ENCODE results near the gene PHLDB3. TPM values are rescaled to one million over a fixed set of nuclear protein-coding genes. Genes with fewer than 3 reads are reported as not detected.

Gene PHLDB3
- polyA plus RNA-seq, 1 donor from 2014 or later: 5.6 TPM

GRCh38 chr19:43441716-43442115 lies 62.8 kb downstream of the PHLDB3 start:
- Histone ChIP-seq H3K9me2 (ENCODE audit: insufficient read depth, low read length) (no peaks in the 10 kb centered on the region), H3K9ac (ENCODE audit: low read length) (no peak overlapping the region), H3K27me3 (ENCODE audit: insufficient read depth, low read depth, low read length) (no peaks in the 10 kb centered on the region), H3K79me2 (replicated peaks; ENCODE audit: insufficient read depth, low read length) (no peaks in the 10 kb centered on the region), H2AFZ (ENCODE audit: low read depth, low read length) (no peak overlapping the region), H3K36me3 (ENCODE audit: insufficient read depth, low read length) (no peaks in the 10 kb centered on the region), H3F3A (ENCODE audit: insufficient read depth, low read length, poor library complexity, severe bottlenecking) (no peaks in the 10 kb centered on the region), H3K27ac (ENCODE audit: low read length) (no peak overlapping the region), H3K9me3 (ENCODE audit: low read length) (no peaks in the 10 kb centered on the region), H4K20me1 (ENCODE audit: insufficient read depth) (no peaks in the 10 kb centered on the region), H3K4me2 (ENCODE audit: low read length) (no peak overlapping the region), H3K4me3 (ENCODE audit: low read length) (no peak overlapping the region)
- no peak for TF ChIP-seq SMC3 (conservative IDR thresholded peaks at IDR 0.05; ENCODE audit: poor library complexity)
- no peak for TF ChIP-seq POLR2AphosphoS5 (IDR thresholded peaks at IDR 0.05)

- Histone ChIP-seq H3K9me3 (ENCODE audit: low read length) (no peaks in the 10 kb centered on the region), H3K36me3 (ENCODE audit: insufficient read depth, low read length) (no peaks in the 10 kb centered on the region), H3F3A (ENCODE audit: insufficient read depth, low read length, poor library complexity, severe bottlenecking) (no peaks in the 10 kb centered on the region), H3K4me2 (ENCODE audit: low read length) (no peak overlapping the region), H3K27ac (ENCODE audit: low read length) (no peak overlapping the region), H3K27me3 (ENCODE audit: insufficient read depth, low read depth, low read length) (no peaks in the 10 kb centered on the region), H3K9me2 (ENCODE audit: insufficient read depth, low read length) (no peaks in the 10 kb centered on the region), H3K9ac (ENCODE audit: low read length) (no peak overlapping the region), H4K20me1 (ENCODE audit: insufficient read depth) (no peaks in the 10 kb centered on the region), H2AFZ (ENCODE audit: low read depth, low read length) (no peak overlapping the region), H3K79me2 (replicated peaks; ENCODE audit: insufficient read depth, low read length) (no peaks in the 10 kb centered on the region), H3K4me3 (ENCODE audit: low read length) (no peak overlapping the region)
- no peak for TF ChIP-seq SMC3 (conservative IDR thresholded peaks at IDR 0.05; ENCODE audit: poor library complexity)
- no peak for TF ChIP-seq MXI1 (conservative IDR thresholded peaks at IDR 0.05; ENCODE audit: poor library complexity, severe bottlenecking)
- no peak for TF ChIP-seq EZH2 (IDR thresholded peaks at IDR 0.05; ENCODE audit: borderline replicate concordance, insufficient read depth, low read length, poor library complexity, severe bottlenecking)
- TF ChIP-seq POLR2AphosphoS5 (IDR thresholded peaks at IDR 0.05): no peak
- TF ChIP-seq CTCF (IDR thresholded peaks at IDR 0.05; ENCODE audit: poor library complexity, severe bottlenecking): no peak
- no peak for TF ChIP-seq EP300 (conservative IDR thresholded peaks at IDR 0.05; ENCODE audit: poor library complexity, severe bottlenecking)
Measured at GRCh38 chr19:43439709-43440063, 64.9 kb downstream of the PHLDB3 start.

- no peak overlapping the region for H2AFZ ChIP-seq (ENCODE audit: low read depth, low read length)
- H3K4me2 ChIP-seq (ENCODE audit: low read length): no peak overlapping the region
- H3K79me2 ChIP-seq (replicated peaks; ENCODE audit: insufficient read depth, low read length): no peaks in the 10 kb centered on the region
- H3K4me3 ChIP-seq (ENCODE audit: low read length): no peak overlapping the region
- H3K36me3 ChIP-seq (ENCODE audit: insufficient read depth, low read length): no peaks in the 10 kb centered on the region
- H3K27me3 ChIP-seq (ENCODE audit: insufficient read depth, low read depth, low read length): no peaks in the 10 kb centered on the region
- no peaks in the 10 kb centered on the region for H4K20me1 ChIP-seq (ENCODE audit: insufficient read depth)
- H3K27ac ChIP-seq (ENCODE audit: low read length): no peak overlapping the region
- H3F3A ChIP-seq (ENCODE audit: insufficient read depth, low read length, poor library complexity, severe bottlenecking): no peaks in the 10 kb centered on the region
- no peak overlapping the region for H3K9ac ChIP-seq (ENCODE audit: low read length)
- TF ChIP-seq TAF1 (IDR thresholded peaks at IDR 0.05; ENCODE audit: low read depth) (no peak), CTCF (IDR thresholded peaks at IDR 0.05; ENCODE audit: poor library complexity, severe bottlenecking) (no peak), EP300 (conservative IDR thresholded peaks at IDR 0.05; ENCODE audit: poor library complexity, severe bottlenecking) (no peak), SMC3 (conservative IDR thresholded peaks at IDR 0.05; ENCODE audit: poor library complexity) (no peak), MXI1 (conservative IDR thresholded peaks at IDR 0.05; ENCODE audit: poor library complexity, severe bottlenecking) (no peak), RAD21 (conservative IDR thresholded peaks at IDR 0.05) (no peak), EZH2 (IDR thresholded peaks at IDR 0.05; ENCODE audit: borderline replicate concordance, insufficient read depth, low read length, poor library complexity, severe bottlenecking) (no peak), POLR2AphosphoS5 (IDR thresholded peaks at IDR 0.05) (no peak)
- TF ChIP-seq, protein P1, sequence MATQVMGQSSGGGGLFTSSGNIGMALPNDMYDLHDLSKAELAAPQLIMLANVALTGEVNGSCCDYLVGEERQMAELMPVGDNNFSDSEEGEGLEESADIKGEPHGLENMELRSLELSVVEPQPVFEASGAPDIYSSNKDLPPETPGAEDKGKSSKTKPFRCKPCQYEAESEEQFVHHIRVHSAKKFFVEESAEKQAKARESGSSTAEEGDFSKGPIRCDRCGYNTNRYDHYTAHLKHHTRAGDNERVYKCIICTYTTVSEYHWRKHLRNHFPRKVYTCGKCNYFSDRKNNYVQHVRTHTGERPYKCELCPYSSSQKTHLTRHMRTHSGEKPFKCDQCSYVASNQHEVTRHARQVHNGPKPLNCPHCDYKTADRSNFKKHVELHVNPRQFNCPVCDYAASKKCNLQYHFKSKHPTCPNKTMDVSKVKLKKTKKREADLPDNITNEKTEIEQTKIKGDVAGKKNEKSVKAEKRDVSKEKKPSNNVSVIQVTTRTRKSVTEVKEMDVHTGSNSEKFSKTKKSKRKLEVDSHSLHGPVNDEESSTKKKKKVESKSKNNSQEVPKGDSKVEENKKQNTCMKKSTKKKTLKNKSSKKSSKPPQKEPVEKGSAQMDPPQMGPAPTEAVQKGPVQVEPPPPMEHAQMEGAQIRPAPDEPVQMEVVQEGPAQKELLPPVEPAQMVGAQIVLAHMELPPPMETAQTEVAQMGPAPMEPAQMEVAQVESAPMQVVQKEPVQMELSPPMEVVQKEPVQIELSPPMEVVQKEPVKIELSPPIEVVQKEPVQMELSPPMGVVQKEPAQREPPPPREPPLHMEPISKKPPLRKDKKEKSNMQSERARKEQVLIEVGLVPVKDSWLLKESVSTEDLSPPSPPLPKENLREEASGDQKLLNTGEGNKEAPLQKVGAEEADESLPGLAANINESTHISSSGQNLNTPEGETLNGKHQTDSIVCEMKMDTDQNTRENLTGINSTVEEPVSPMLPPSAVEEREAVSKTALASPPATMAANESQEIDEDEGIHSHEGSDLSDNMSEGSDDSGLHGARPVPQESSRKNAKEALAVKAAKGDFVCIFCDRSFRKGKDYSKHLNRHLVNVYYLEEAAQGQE (IDR thresholded peaks at IDR 0.05; ENCODE audit: borderline replicate concordance): no peak
- no peaks in the 10 kb centered on the region for H3K9me3 ChIP-seq (ENCODE audit: low read length)
- H3K9me2 ChIP-seq (ENCODE audit: insufficient read depth, low read length): no peaks in the 10 kb centered on the region
Measured at GRCh38 chr19:43439032-43439708, 65.4 kb downstream of the PHLDB3 start.

Measured in neural cell (in vitro differentiated cells).